ENCODE data around the gene SAP30BP.

Gene SAP30BP

GRCh38 chr17:75646638-75646992 is 20.5 kb upstream of the SAP30BP start:
- no peak for DNase-seq (ENCODE audit: low read depth in 2 of 3, low spot score in 1 of 3)

- no peak for DNase-seq (ENCODE audit: low read depth in 2 of 3, low spot score in 1 of 3)
Observed at GRCh38 chr17:75647061-75647460, 20.1 kb upstream of the SAP30BP start.

- DNase-seq (ENCODE audit: low read depth in 2 of 3, low spot score in 1 of 3): no peak
Observed at GRCh38 chr17:75647921-75648320, 19.2 kb upstream of the SAP30BP start.

- DNase-seq (ENCODE audit: low read depth in 2 of 3, low spot score in 1 of 3): no peak
Observed at GRCh38 chr17:75649687-75650086, 17.5 kb upstream of the SAP30BP start.

GRCh38 chr17:75650874-75651273 is 16.3 kb upstream of the SAP30BP start:
- DNase-seq (ENCODE audit: low read depth in 2 of 3, low spot score in 1 of 3): no peak

- DNase-seq (ENCODE audit: low read depth in 2 of 3, low spot score in 1 of 3): no peak
Observed at GRCh38 chr17:75652341-75652740, 14.8 kb upstream of the SAP30BP start.

- peak in 1 of 3 donors; percentile 16 for DNase-seq (ENCODE audit: low read depth in 2 of 3, low spot score in 1 of 3)
Observed at GRCh38 chr17:75652934-75653549, 14.1 kb upstream of the SAP30BP start.

- DNase-seq (ENCODE audit: low read depth in 2 of 3, low spot score in 1 of 3): no peak
Observed at GRCh38 chr17:75654176-75654575, 13.0 kb upstream of the SAP30BP start.

- DNase-seq (ENCODE audit: low read depth in 2 of 3, low spot score in 1 of 3): no peak
Observed at GRCh38 chr17:75658237-75658636, 8.9 kb upstream of the SAP30BP start.

GRCh38 chr17:75661531-75661930 is 5.6 kb upstream of the SAP30BP start:
- no peak for DNase-seq (ENCODE audit: low read depth in 2 of 3, low spot score in 1 of 3)

GRCh38 chr17:75662511-75662910 is 4.6 kb upstream of the SAP30BP start:
- no peak for DNase-seq (ENCODE audit: low read depth in 2 of 3, low spot score in 1 of 3)

- no peak for DNase-seq (ENCODE audit: low read depth in 2 of 3, low spot score in 1 of 3)
Observed at GRCh38 chr17:75664099-75664549, 3.0 kb upstream of the SAP30BP start.

- DNase-seq (ENCODE audit: low read depth in 2 of 3, low spot score in 1 of 3): no peak
Observed at GRCh38 chr17:75665981-75666380, 1.2 kb upstream of the SAP30BP start.

- DNase-seq (ENCODE audit: low read depth in 2 of 3, low spot score in 1 of 3): no peak
Observed at GRCh38 chr17:75667825-75668224, 687 bp downstream of the SAP30BP start.

GRCh38 chr17:75668489-75668888 is 1.4 kb downstream of the SAP30BP start:
- no peak for DNase-seq (ENCODE audit: low read depth in 2 of 3, low spot score in 1 of 3)

GRCh38 chr17:75670868-75671267 is 3.7 kb downstream of the SAP30BP start:
- no peak for DNase-seq (ENCODE audit: low read depth in 2 of 3, low spot score in 1 of 3)

- DNase-seq (ENCODE audit: low read depth in 2 of 3, low spot score in 1 of 3): no peak
Observed at GRCh38 chr17:75672011-75672410, 4.9 kb downstream of the SAP30BP start.

GRCh38 chr17:75673487-75673886 is 6.3 kb downstream of the SAP30BP start:
- DNase-seq (ENCODE audit: low read depth in 2 of 3, low spot score in 1 of 3): no peak

GRCh38 chr17:75676461-75676860 is 9.3 kb downstream of the SAP30BP start:
- no peak for DNase-seq (ENCODE audit: low read depth in 2 of 3, low spot score in 1 of 3)

GRCh38 chr17:75679706-75680211 is 12.6 kb downstream of the SAP30BP start:
- no peak for DNase-seq (ENCODE audit: low read depth in 2 of 3, low spot score in 1 of 3)

GRCh38 chr17:75680431-75680830 is 13.3 kb downstream of the SAP30BP start:
- no peak for DNase-seq (ENCODE audit: low read depth in 2 of 3, low spot score in 1 of 3)

- DNase-seq (ENCODE audit: low read depth in 2 of 3, low spot score in 1 of 3): no peak
Observed at GRCh38 chr17:75681289-75681688, 14.2 kb downstream of the SAP30BP start.

- no peak for DNase-seq (ENCODE audit: low read depth in 2 of 3, low spot score in 1 of 3)
Observed at GRCh38 chr17:75683583-75683982, 16.4 kb downstream of the SAP30BP start.

Measured in stimulated activated CD4-positive, alpha-beta T cell treated with anti-CD3 and anti-CD28 coated beads, Interleukin-12 subunit alpha, Interleukin-12 subunit beta, amount 100 ng/mL, for 48 hours (primary cell).